ENCODE data around the gene SLC1A2. TPM values are rescaled to one million over a fixed set of nuclear protein-coding genes. Genes with fewer than 3 reads are reported as not detected.

Gene SLC1A2
- total RNA-seq, 2 donors from 2014 or later: 0.63 to 2.5 TPM

- Histone ChIP-seq H3K27me3 (no peaks in the 10 kb centered on the region), H3K9me3 (no peaks in the 10 kb centered on the region), H3K4me3 (no peak overlapping the region), H3K36me3 (no peaks in the 10 kb centered on the region), H3K27ac (no peak overlapping the region), H3K4me1 (peaks cover 0 to 23% of the 10 kb centered on the region in 2 donors)
- no peak for TF ChIP-seq CTCF (IDR thresholded peaks at IDR 0.05)
- no peak for DNase-seq (ENCODE audit: low spot score)
Measured at GRCh38 chr11:35326266-35326879, 93.0 kb downstream of the SLC1A2 start.

- no peaks in the 10 kb centered on the region for H3K36me3 ChIP-seq
- H3K4me1 ChIP-seq: peaks cover 0 to 30% of the 10 kb centered on the region in 2 donors
- no peak overlapping the region for H3K27ac ChIP-seq
- DNase-seq (ENCODE audit: low spot score): no peak
- H3K27me3 ChIP-seq: no peaks in the 10 kb centered on the region
- no peaks in the 10 kb centered on the region for H3K9me3 ChIP-seq
- H3K4me3 ChIP-seq: no peak overlapping the region
- TF ChIP-seq CTCF (IDR thresholded peaks at IDR 0.05): no peak
Measured at GRCh38 chr11:35324981-35325380, 94.4 kb downstream of the SLC1A2 start.

GRCh38 chr11:35324183-35324886 lies 95.0 kb downstream of the SLC1A2 start:
- Histone ChIP-seq H3K4me3 (no peak overlapping the region), H3K27ac (no peak overlapping the region), H3K4me1 (peaks cover 0 to 24% of the 10 kb centered on the region in 2 donors), H3K36me3 (no peaks in the 10 kb centered on the region), H3K27me3 (no peaks in the 10 kb centered on the region), H3K9me3 (no peaks in the 10 kb centered on the region)
- no peak for TF ChIP-seq CTCF (IDR thresholded peaks at IDR 0.05)
- DNase-seq (ENCODE audit: low spot score): no peak

GRCh38 chr11:35323076-35323868 lies 96.1 kb downstream of the SLC1A2 start:
- TF ChIP-seq CTCF (IDR thresholded peaks at IDR 0.05): no peak
- DNase-seq (ENCODE audit: low spot score): no peak

GRCh38 chr11:35322318-35322979 lies 96.9 kb downstream of the SLC1A2 start:
- no peak overlapping the region for H3K4me3 ChIP-seq
- peaks cover 0 to 31% of the 10 kb centered on the region in 2 donors for H3K4me1 ChIP-seq
- no peak overlapping the region for H3K27ac ChIP-seq
- no peaks in the 10 kb centered on the region for H3K9me3 ChIP-seq
- no peaks in the 10 kb centered on the region for H3K36me3 ChIP-seq
- H3K27me3 ChIP-seq: no peaks in the 10 kb centered on the region
- no peak for DNase-seq (ENCODE audit: low spot score)
- no peak for TF ChIP-seq CTCF (IDR thresholded peaks at IDR 0.05)

More at GRCh38 chr11:35323076-35323868, 96.1 kb downstream of the SLC1A2 start:
- no peaks in the 10 kb centered on the region for H3K27me3 ChIP-seq
- H3K4me1 ChIP-seq: peaks cover 0 to 27% of the 10 kb centered on the region in 2 donors
- no peak overlapping the region for H3K27ac ChIP-seq
- H3K4me3 ChIP-seq: no peak overlapping the region
- H3K36me3 ChIP-seq: no peaks in the 10 kb centered on the region
- H3K9me3 ChIP-seq: no peaks in the 10 kb centered on the region
